NK-92 (cell line): ENCODE results near the gene PLXND1.
"Not testable (repeated sequence)": the region's sequence is repeated elsewhere in the genome, so short reads cannot be mapped to it uniquely, and the experiment has no call there.

Source experiments
- DNase-seq: peaks from one replicate; lab custom pipeline; 2025; ENCODE audit not compliant: unreplicated experiment; lab: John Stamatoyannopoulos, UW

Gene PLXND1

DNA sequence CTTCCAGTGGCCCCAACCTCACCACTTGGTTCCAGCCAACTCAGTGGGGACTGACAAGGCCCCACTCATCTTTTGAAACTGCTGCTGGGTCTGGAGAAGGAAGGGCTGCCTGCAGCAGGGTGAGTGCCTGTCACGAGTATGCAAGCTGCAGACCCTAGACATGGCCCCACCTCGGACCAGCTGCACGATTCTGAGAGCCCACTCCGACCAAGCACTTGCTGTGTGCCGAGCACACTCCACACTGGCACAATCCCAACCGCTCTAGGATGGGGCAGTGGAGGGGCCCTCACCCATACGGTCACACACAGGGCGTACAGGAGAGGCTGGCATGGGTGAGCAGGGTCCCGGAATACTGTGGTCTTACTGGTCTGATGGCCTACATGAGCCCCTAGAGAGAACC lies 8.0 kb upstream of the PLXND1 start:
- DNase-seq: no peak

DNA sequence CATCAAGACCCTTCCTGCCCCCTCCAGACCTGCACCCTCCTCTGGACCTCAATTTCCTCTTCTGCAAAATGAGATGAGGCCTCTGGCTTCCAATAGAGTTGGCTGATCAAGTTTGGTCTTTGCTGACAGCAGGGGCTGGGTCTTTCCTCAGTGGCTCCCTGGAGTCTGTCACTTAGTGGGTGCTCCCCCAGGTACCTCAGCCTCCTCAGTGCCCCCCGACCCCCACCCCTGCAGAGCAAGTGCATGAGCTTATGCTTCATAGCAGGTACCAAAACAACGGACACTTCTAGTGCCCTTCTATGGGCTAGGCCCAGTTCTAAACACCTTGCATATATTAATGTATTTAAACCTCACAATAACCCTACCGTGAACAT lies 6.9 kb upstream of the PLXND1 start:
- DNase-seq: no peak

DNA sequence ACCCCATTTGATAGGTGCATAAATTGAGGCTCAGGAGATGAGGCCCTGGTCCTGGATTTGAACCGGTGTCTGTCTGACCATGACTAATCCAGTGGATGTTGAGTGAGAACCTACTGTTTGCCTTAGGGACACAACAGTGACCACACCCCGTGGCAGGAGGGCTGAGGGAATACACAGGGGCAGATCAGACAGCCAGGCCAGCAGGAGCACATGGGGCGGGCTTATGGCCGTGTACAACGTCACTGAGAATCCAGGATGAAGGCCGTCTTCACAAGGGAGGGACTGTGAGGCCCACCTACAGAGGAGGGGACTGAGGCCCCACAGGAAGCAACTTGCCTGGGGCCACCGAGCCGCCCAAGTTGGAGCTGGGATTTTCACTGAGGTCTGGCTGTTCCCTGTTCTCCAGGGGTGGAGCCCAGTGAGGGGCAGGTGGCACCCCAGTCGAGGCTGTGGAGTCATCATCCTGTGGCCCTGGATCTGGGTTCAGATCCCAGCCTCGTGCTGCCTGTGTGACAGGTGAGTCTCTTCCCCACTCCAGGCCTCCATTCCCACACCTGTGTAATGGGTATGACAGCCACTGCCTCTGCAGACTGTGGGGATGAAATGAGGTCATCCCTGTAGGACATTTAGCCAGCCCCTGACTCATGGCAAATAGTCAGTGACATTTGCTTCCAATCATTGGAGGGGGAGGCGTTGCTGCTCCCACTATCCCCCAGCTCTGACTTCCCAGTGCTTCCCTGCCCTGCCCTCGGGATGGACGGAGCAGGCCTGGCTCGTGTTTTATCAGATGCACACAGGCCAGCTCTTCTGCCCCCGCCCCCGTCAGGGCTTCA lies 6.3 kb upstream of the PLXND1 start:
- no peak for DNase-seq

DNA sequence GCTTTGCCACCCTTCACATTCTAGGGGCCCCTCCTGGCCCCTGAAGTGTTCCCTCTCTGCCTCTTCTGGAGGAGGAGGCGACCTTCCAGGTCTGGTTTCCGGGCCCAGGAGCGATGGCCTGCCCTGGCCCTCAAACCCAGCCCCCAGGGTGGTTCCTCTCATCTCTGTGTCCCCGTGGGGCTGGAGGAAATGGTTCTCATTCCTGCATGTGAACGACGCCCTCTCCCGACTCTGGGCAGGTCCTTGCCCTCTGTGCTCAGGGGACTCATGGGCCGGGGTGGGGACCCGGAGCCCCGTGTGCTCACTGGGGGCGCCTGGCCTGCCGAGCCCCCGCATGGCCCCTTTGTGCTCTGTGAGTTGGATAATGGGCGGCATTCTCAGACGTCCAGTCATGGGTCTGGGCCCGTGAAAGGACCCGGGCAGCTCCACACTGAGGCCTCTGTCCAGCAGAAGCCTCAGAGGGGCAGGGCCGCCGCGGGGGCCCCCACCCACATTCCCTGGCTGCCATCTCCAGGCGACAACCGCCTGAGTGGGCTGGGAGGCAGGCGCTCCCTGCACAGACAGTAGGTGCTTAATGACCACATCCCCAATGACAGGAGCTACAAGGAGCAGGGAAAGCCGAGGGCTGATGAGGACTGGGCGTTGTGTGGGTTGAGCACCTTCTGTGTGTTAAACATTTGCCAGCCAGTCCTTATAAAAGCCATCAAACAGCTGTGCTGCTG lies 5.5 kb upstream of the PLXND1 start:
- no peak for DNase-seq

DNA sequence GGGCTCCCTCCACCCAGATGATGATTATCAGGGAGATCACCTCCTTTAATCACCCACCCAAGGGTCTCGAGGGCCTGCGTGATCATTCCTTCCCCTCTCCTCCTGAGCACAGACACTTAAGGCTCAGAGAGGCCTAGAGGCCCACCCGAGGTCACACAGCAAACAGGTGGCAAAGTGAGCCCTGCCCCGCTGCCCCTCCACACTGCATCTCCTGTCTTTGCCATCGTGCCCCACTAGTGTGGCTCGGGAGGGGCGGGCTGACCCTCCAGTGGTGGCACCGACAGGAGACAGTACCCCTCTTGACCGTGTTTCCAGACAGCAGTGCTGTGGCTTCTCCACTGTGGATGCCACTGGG lies 4.9 kb upstream of the PLXND1 start:
- DNase-seq: no peak

DNA sequence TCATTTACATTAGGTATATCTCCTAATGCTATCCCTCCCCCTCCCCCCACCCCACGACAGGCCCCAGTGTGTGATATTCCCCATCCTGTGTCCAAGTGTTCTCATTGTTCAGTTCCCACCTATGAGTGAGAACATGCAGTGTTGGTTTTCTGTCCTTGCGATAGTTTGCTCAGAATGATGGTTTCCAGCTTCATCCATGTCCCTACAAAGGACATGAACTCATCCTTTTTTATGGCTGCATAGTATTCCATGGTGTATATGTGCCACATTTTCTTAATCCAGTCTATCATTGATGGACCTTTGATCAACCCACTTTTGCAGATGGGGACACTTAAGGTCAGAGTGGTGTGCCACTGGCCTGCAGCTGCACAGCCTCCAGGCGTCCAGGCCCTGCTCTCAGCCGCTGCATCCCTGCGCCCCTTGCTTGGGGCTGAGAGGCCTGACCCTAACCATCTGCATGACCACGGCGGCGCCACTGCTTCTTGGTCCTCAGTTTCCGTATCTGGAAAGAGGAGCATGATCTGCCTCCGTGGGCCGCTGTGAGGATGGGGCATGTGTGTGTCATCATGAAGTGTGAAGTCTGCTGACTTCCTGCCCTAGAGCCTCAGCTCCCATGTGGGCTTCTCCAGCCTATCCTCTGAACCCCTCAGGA lies 4.4 kb upstream of the PLXND1 start:
- DNase-seq: not testable (repeated sequence)

DNA sequence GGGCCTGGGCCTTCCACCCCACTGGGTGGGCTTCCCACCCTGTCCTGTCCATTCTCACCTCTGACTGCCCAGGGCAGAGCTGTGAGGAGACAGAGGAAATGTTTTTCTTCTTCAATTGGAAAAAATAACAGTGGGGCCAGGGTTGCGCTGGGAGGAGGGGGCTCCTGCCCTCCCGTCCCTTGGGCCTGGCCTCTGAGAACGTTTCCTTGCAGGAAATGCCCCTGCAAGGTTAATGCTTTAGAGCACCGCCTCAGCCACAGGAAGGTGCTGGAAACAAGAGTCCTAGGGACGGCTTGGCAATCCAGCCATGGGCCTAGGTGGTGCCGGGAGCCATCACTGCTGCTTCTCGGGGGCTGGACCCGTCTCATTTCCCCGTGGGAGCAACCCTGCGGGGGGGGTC lies 3.8 kb upstream of the PLXND1 start:
- DNase-seq: no peak

DNA sequence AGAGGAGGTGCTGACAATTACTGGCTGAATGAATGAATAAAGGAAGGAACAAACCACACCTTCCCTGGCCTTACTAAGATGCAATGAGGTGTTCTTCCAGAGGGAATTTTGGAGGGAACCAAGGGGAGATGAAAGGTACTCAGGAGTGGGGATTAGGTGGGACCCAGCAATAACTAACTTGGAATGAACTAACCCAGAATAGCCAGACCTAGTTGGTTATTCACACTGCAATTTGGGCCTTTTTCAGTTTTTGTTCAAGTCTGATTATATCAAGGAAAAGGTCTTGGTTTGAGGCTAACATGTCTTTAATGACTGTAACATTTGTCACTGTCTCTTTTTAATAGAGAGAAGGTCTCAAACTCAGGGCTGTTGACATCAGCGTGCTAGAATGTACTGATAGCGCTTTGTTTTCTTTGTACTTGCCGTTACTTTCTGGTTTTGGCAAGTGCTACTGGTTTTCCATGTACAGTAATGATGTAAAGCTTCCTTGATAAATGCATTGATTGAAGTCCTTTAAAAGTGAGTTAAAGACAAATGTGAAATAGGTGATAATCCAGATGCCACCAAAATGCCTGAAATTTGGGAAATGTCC lies 3.2 kb upstream of the PLXND1 start:
- DNase-seq: no peak

DNA sequence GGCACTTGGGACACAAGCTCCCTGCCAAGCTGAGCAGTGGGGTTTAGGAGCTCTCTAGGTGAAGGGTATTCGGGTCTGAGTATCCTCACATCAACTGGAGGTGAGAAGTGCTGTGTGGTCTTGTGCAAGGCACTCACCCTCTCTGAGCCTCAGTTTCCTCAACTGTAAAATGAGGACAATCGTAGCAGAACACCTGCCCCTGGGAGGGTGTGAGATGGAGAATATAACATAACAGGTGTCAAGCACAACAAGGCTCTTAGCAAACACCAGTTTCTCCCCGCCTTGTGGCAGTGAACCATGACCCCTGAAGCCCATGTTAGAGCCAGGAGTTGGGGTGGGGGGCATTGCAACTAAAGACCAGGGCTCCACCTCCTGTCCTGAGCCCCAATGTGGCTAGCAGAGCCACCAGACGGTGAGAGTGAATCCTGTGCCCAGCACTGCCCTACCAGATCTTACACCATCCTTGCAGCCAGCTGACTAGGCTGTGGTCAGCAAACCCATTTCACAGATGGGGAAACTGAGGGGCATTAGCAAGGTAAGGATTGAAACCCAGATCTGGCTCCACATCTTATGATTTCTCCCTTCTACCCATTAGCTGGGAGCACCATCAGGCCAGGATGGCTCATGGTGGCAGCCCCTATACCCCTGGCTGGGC lies 2.6 kb upstream of the PLXND1 start:
- no peak for DNase-seq

DNA sequence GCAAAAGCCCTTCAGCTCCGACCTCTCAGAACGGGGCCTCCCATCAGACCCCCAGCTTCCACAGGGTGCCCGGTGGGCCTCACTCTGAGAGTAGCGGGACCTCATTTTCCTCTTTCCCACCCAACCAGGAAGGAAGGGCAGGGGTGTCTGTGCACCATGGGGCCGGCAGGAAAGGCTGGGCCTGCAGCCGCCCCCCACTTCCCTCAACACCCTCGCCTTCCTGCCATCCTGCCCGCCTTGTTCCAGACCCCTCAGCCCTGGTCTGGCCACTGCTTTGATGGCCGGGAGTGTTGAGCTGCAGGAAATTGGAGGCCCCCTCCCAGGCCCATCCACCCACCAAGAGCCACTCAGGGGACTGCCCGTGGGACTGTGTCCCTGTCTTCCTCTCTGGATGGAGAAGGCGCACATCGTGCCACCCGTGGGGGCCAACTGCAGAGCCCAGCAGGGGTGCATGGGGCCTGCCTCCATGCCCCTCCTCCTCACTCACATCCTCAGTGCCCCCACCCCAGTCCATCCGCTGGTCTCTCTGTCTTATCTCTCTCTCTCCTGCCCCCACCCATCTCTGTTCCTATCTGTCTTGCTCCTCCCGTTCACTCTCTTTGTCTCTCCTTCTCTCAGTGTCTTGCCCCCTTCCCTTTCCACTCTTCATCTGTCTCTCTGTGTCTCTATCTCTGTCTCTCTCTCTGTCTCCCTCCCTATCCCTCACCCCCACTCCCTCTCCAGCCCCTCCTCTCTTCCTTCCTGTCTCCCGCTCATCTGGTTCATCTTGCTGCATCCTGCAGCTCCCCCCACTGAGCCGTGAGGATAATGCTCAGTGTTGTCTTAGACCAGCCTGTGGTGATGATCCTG lies 1.8 kb upstream of the PLXND1 start:
- no peak for DNase-seq

DNA sequence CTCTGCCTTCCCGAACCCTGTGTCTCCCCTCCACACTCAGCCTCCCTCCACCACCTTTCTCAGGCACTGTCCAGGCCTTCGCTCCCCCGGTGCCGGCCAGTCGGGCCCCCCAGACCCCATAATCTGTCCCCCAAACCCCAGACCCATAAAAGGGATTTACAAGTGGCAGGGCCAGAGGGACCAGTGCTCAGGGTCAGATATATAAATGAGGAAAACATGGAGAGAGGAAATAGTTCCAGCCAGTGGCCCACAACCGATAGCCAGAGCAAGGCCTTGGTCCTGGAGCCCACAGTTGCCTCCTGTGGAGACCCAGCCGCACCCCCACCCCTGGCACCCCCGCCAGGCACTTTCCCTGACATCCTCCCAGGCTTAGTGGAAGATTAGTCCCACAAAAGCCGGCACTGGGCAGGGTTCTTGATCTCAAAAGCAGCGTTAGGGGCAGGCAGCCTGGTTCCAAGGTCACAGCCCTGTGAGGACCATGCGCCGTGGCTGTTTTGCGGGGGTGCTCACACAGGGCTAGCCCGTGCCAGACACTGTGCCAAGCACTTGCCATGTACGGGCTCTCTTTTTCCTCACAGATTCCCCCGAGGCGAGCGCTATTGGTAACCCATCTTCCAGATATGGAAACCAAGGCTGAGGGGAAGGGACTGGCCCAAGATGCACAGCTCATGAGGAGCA lies 1.1 kb upstream of the PLXND1 start:
- no peak for DNase-seq

DNA sequence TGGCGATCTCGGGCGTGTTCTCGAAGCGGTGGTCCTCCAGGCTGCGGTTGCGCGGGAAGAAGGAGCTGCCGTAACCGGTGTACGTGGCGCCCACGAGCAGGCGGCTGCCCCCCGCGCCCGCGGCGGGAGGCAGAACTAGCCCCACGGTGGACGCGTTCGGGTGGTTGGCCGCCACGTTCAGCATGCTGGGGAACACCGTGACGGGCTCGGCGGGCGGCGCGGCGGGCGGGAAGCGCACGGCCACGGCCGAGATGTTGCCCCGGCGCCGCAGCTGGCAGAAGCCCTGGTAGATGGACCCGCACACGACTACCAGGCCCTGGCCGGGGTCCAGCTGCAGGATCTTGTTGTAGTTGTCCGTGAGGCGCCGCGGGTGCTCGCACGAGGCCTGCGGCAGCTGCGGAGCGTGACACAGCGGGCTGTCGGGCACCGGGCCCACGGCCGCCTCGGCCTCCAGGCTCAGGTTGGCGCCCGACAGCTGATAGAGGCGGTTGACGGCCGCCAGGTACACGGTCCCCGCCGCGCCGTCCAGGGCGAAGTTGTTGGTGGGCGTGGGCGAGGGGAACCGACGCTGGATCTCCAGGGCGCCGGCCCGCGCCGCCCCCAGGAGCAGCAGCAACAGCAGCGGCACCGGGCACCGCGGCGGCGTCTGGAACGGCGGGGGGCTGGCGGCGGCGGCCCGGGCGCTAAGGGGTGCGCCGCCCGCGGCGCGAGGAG lies 397 bp downstream of the PLXND1 start:
- no peak for DNase-seq

DNA sequence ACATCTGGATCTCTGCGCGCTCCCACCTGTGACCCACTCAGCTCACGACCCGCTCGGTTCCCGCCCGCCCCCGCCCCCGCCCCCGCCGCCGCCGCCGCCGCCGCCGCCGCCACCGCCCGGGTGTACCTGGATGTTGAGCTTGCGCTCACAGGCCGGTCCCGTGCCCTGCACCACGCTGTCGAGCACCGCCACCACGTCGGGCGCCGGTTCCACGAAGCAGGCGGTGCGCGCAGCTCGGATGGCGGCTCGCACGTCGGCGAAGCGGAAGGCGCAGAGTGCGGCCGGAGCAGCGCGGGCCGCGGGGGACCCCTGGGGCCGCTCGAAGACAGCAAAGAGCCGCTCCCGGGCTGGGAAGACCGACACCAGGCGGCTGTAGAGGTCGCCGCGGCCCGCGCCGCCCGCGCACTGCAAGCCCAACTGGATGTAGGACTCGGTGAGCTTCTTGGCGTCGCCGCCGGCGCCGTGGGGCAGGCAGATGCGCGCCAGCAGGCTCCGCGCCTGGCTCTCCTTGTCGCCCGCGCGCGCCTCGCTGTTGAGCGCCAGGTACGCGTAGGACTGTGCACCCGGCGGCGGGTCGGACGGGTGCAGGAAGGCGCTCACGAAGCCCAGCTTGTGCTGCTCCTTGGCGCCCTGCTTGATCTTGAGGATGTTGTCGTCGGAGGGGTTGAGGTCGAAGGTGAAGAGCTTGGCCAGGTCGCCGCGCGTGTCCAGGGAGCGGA lies 1.1 kb downstream of the PLXND1 start:
- DNase-seq: no peak

DNA sequence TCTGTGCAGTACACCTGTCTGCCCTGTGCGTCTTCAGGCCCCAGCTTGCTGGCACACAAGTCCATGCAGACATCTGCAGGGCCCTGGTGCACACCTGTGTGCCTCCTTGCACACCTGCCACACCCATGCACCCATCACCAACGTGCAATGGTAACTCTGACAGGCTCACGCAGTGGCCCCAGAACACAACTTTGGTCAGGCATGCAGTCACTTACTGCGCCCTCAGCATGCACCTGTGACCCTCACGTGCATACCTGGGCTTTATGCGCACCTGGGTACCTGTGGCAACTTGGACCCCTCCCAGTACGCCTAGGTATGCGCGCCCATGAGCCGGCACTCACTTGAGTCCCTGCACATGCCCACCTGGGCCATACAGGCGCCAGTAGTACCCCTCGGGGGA lies 1.7 kb downstream of the PLXND1 start:
- no peak for DNase-seq

DNA sequence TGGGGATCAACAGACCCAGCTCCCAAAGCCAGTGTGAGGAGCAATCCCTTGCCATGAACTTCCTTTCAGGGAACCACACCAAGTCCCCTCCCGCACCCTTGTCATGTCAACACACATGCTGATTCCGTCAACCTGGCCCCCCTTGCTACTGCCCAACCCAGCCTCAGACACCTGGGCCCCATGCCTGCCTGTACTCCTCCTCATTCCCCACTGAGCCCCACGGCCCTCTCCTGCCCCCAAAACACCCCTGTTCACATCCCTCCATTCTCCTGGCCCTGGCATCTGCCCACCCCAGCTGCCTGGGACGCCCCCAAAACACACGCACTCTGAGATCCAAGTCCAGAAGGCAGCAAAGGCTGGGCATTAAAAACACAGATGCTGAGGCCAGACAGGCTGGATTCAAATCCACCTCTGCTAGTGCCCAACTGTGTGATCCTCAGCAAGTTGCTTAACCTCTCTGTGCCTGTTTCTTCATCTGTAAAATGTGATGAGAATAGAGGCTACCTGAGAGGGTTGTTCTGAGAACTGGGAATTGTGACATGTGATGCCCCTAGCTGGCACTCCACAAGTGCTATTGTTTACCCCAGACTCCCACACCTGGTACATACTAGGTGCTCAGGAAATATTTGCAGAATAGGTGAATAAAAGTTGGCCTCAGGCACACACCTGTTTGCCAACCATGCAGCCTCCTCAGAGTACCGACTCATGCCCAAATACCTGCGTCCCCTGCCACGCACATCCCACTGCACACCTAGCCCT lies 2.3 kb downstream of the PLXND1 start:
- DNase-seq: no peak

DNA sequence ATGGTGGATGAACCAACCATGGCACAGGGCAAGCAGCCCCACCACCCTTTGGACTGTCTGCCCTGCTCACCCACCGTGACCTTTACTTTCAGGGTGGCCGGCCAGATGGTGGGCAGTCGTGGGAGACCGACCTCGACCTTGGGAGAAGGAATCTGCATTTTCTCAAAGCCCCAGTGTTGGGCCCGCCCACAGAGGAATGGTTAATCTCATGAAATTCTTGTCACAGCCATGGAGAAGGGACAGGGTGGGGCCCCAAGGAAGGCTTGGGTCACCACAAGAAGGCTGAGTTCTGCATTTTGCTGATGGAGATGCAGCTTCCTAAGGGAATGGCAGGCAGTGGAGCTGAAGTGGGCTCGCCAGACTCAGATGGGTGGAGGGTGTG lies 2.9 kb downstream of the PLXND1 start:
- no peak for DNase-seq

DNA sequence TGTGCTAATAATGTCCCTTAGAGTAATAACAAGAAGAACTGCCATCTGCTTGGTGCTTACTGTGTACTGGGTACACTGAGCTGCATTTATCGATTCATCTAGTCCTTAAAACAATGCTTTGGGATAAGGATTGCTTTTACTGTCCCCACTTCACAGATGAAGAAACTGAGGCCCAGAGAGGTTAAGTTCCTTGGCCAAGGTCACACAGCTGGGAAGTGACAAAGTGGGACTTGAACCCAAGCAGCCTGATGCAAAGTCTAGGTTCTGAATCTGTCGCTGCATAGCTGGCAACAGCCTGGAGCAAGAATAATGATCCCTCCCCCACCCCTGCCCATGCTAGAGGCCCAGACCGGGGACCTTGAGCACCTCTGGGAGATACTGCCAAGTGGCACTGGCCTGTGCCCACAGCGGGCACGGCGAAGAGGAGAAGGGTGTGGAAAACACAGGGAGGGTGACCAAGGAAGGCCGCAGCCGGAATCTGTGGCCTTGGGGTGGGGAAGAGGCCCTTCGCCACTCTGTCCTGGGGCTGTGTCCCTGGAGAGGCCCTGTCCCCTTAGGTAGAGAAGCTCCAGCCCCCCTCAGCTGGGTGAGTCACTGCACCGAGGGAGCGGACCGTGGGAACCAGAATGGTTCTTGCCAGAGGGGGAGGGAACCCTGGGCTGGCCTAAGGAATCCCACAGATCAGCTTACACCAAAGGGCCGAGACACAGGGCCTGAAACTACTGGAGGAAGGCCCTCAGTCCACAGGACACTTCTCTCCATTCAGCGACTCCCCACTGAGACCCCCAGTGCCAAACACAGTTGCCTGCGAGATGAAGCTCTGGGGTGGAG lies 3.5 kb downstream of the PLXND1 start:
- no peak for DNase-seq
